Kidney capillary endothelial cell (primary cell): Measurements from ENCODE around the gene SERPINA7.
"Not testable (repeated sequence)": the region's sequence is repeated elsewhere in the genome, so short reads cannot be mapped to it uniquely, and the experiment has no call there.

Experiments
- DNase-seq: peaks from one replicate; pipeline ENCODE4 v3.0.0-alpha.2; 2018; ENCODE audit warnings: low spot score

The SERPINA7 gene, protein sequence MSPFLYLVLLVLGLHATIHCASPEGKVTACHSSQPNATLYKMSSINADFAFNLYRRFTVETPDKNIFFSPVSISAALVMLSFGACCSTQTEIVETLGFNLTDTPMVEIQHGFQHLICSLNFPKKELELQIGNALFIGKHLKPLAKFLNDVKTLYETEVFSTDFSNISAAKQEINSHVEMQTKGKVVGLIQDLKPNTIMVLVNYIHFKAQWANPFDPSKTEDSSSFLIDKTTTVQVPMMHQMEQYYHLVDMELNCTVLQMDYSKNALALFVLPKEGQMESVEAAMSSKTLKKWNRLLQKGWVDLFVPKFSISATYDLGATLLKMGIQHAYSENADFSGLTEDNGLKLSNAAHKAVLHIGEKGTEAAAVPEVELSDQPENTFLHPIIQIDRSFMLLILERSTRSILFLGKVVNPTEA

DNA sequence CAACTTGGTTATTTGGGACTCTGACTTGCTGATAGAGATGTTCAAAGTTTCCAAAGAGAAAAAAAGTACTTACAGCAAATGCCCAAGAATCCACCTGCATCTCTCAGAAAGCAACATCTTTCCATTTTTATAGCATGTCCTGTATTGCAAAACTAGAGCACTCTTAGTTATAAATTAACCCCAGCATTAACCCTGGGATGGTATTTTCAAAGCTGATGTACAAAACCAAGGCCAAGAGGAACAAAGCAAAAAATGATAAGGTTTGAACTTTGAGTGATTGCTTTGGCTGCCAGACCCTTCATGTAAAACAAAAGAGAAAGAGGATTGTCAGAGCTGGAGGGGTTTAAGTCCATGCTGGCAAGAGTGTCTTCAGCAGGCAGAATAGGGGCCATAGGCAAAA, at the start of gene SERPINA7:
TSS of gene SERPINA7 (minus strand) at position 103 of the 400 bp plus-strand sequence. CDS start 1,669 bp downstream, outside the sequence.
- DNase-seq = no peak

DNA sequence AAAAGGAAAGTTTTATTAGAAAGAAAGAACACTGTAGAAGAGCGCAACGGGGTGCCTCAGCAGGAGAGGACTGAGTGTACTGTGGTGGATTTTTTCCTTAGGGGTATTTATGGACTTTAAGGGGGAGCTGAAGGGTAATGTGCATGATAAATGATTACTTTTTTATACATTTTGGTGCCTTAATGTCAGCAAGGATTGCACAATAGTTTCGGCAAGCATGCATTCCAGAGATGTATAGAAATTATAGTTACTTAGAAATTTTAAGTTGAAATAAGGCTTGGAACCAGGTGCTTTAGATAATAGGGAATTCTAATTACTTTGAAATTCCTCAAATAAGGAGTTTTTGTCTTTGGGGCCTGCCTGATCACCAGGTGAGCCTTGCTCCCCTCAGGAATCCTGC, 30.5 kb upstream of the SERPINA7 start:
- DNase-seq = no peak

DNA sequence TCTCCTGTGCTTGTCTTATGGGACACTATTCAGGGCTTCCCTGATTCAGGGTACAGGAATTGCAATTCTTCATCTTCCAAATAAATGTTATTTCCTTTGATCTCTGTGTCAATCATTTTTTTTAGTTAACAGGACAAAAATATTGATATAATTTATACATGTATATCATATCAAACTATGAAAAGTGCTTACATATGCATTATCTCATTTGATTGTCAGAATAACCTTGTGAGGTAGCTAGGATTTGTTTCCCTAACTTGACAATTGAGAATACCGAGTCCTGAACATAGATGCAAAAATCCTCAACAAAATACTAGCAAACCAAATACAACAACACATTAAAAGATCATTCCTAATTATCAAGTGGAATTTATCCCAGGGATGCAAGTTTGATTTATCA, 11.5 kb upstream of the SERPINA7 start:
- no peak for DNase-seq

DNA sequence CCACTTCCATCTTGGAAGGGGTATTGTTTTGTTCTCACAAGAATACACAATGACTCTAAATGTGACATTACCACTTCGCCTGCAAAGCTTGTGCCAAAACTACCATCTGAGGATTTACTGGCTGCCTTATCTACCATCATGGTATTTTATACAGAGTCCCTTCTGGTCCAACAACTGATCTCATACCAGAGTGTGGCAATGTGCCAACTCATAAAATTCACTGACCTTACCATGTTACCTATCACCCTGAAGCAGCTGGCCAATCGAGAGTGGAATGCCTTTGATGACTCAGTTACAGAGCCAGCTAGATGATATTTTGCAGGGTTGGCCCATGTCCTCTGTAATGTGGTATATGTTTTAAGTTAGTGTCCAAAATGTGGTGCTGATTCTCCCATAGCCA, 3.8 kb upstream of the SERPINA7 start:
- no peak for DNase-seq

DNA sequence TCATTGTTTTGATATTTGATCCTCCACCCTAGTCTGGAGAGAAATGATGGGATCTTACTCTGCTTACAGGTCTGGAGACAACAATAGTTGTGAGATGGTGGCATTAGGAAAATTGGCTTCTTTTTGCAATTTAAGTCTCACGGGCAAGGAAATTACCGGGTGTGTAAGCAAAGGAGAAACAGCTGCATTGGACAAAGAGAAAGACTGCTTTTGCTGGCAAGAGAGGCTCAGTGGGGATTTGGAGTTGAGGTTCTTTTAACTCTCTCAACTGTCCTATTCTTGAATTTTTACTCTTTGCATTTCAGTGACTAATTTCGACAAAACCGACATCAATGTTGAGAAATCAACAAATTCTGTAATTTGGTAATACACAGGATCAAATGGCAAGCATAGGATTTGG, 2.3 kb upstream of the SERPINA7 start:
- no peak for DNase-seq

DNA sequence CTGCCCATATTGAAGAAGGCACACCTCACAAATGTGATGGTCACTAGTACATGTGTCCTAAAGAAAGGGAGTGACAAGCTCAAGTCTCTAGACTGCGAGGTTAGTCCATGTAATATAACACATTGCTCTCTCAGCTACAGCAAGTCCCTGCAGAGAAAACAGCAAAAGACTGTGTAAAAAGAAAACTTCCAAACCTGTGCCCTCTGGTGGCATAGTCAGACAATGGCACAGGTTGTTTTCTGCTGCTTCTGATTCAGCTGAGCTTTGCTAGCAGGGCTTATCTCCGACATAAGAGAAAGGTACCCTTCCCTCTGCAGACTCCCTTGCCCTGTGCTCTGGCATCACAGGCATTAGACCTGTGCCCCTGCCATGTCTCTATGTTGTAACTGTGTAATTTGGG, 1.4 kb upstream of the SERPINA7 start:
- no peak for DNase-seq

DNA sequence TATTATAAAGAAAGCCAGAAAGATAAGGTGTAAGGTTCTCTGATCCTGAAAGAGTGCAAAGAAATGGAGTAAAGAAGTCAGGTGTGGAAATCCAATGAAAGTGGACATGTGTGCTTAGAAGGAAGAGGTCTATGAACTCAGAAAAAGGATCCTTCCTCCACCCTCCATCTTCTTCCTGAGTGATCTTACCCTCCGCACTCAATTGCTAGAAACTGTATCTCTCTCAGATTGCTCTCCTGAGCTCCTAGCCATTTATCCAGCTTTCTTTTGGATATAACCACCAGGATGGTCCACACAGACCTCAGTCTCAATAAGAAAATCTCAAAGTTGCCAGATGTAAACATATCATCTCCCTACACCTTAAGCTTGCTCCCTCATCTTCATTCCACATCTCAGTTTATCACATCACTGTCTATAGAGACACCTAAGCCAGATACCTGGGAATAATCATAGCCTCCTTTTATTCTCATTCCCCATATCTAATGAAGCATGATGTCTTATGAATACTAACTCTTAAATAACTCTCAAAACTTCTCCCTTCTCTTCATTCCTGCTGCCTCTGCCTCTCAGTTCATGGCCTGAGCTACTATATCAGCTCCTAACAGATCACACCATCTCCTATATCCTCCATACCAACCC, 573 bp downstream of the SERPINA7 start:
- DNase-seq = no peak

DNA sequence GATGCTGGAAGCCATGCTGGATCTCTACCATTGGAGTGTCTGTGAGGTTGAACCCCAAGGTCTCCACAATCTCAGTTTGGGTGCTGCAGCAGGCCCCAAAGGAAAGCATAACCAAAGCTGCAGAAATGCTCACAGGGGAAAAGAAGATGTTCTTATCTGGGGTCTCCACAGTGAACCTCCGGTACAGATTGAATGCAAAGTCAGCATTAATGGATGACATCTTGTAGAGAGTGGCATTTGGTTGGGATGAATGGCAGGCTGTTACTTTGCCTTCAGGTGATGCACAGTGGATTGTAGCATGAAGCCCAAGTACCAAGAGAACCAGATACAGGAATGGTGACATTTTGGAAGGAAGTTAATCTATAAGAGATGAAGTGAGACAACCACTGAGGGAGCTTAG, 1.8 kb downstream of the SERPINA7 start:
- DNase-seq = no peak

DNA sequence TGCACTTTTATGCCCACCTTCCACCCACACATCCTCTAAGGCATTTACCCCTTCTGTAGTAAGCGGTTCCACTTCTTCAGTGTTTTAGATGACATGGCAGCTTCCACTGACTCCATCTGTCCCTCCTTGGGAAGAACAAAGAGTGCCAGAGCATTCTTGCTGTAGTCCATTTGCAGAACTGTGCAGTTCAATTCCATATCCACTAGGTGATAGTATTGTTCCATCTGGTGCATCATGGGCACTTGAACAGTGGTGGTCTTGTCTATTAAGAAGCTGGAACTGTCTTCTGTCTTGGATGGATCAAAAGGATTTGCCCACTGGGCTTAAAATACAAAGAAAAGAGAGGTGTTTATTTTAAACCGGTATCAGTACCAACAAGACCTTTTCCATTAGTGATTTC, 3.5 kb downstream of the SERPINA7 start:
- DNase-seq = no peak

DNA sequence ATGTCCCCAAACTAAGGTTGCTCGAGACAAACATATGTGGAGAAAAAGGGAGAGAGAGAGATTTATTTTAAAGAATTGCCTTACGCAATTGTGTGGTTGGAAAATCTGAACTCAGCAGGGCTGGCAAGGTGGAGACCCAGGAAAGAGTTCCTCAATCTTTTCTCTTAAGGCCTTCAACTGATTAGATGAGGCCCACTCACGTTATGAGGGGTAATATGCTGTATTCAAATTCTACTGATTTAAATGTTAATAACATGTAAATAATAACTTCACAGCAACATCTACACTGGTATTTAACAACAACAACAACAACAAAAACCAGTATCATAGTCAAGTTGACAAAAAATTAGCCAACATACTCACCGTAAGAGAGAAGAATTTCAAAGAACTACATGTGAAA, 14.6 kb downstream of the SERPINA7 start:
- no peak for DNase-seq

DNA sequence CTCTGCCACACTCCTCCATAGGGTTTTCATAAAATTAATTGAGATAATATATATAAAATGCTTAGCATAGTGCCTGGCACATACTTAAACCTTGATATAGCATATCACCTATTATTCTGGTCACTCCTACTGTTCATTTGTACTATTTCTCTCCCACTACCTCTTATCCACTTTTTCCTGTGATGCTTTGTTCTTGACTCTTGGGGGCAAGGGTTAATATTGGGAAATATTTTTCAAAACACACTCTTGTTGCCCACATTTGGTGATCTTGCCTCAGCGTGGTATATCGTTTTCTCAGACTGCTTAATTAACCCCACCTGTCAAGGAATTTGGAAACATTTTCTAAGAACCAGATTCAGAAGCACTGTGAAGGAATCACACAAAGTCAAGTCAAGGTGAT, 16.3 kb downstream of the SERPINA7 start:
- DNase-seq = no peak

DNA sequence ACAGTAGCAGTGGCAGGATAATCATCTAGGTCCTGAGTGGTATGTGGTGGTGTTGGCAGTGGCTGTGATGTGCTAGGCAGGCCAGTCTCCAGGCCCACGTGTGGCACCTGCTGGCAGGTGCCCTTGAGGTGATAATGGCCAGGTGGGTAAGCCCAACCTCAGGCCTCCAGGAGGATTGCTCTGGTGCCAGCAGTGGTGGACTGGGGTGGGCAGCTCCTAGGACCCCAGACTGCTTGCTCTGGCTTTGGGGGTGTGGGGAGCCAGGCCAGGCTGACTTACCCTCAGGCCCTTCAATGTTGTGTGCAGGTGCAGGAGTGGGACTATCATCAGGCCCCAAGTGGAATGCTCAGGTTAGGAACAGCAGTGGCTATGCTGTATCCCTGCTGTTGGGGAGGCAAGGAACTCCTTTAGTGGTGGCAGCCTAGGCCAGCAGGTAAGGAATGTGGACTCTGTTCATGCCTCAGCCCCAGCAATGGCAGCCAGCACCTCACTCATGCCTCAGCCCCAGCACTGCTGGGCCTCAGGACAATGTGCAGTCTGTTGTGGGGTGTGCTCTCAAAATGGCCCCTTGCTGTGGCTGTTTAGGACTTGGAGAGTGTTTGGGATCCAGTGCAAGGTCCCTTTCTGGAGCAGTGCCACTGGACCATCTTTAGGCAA, 24.3 kb downstream of the SERPINA7 start:
- no peak for DNase-seq

DNA sequence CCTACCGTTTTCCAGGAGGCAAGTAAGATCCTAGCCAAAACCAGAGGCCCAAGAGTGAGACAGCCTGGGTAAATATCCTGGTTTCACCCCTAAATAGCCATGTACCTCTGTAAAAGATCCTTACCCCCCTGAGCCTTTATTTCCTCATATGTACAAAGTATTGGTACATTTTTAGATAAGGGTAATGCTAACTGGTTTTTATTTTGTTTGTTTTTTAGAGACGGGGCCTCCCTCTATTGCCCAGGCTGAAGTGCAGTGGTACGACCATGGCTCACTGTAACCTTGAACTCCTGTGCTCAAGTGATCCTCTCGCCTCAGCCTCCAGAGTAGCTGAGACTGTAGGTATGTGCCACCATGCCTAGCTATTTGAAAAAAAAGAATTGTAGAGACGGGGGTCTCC, 29.4 kb downstream of the SERPINA7 start:
- no peak for DNase-seq

DNA sequence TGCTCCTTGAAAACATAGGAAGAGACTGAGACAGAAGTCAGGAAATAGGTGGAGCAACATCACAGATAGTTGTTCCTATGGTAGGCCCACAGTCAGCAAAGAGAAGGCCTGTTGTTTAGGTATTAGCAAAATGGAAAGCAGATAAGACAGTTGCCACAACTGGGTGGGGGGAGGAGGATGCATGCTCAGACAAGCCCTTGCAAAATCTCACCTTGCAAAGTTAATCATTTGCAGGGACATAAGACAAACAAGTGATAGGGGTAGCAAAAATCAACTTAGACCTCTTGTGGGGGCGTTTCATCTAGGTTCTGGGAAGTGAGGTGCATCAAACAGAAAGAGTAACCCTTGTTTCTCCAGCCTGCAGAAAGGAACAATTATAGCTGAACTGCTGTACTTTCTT, 30.7 kb downstream of the SERPINA7 start:
- DNase-seq = no peak

DNA sequence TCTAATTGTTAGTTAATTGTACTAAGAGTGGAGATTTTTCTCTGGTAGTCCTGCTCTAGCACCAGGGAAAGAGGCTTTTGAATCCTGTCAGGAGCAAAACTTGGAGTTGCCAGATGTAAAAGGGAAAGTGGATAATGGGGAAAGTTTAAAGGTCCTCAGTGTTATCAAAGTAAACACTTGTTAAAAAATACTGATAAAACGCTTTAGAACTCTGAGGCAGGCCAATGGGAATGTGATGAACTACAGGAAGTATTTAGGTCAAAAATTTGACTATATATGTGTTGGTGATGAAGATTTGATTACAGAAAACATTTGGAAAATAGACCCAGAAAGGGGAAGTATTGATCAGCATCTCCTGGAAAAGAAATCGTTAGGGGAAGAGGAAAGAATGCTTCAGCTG, 32.8 kb downstream of the SERPINA7 start:
- no peak for DNase-seq

DNA sequence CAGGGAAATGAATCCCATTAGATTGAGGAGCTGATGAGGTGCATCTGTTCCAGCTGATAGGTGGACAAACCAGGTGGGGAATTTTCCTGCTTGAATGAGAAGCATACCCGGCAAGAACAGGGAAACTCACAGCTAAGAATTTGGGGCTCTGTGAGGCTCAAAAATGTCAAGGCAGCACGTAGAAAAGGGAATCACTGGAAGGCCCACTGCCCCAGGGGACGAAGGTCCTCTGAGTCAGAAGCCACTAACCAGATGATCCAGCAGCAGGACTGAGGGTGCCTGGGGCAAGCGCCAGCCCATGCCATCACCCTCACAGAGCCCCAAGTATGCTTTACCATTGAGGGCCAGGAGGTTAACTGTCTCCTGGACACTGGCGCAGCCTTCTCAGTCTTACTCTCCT, 37.9 kb downstream of the SERPINA7 start:
- not testable (repeated sequence) for DNase-seq

DNA sequence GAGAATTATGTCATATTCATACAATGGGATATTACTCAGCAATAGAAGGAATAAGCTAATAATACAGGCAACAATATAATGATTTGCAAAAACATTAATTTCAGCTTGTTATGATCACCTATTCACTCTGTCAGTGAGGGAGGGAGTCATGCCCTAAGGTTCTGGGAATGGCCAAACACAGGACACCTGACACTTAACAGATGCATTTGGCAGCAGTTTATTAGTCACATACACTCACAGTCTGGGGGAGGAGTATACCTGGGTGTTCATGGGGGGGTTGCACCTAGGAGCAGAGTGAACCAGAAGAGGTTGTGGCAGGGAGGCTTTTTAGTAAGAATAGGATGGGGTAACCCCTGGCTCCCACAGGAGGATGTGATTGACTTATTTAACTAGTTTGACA, 38.3 kb downstream of the SERPINA7 start:
- DNase-seq = no peak

DNA sequence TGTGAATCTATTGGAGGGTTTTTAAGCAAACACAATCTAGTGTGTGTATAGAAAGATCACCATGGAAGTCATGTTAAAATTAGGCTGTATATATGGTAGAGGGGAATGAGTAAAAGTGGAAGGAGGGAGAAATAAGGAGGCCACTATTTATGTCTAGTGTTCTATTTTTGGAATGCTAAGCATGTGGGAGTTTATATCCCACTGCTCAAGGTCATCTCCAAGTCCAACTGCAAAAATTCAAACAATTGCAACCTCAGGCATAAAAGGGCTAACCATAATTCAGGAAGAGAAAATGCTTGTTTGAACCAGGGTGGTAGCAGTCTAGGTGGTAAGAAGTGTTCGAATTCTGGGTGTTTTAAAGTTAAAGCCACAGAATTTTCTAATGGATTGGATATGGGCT, 39.2 kb downstream of the SERPINA7 start:
- DNase-seq = no peak

DNA sequence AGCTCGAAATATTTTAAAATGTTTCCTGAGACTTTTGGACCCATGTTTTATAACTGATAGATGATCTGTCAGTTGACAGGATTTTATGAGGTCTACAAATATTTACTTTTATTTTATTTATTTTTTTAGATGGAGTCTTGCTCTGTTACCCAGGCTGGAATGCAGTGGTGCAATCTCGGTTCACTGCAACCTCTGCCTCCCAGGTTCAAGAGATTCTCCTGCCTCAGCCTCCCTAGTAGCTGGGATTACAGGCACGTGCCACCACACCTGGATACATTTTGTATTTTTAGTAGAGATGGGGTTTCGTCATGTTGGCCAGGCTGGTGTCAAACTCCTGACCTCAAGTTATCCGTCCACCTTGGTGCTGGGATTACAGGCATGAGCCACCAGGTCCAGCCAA, 50.0 kb downstream of the SERPINA7 start:
- not testable (repeated sequence) for DNase-seq
